Fibroblast of lung (primary cell): ENCODE results near the gene CPEB4. TPM values are rescaled to one million over a fixed set of nuclear protein-coding genes. Genes with fewer than 3 reads are reported as not detected.

Experiments
- DNase-seq, 2 donors: peaks; one replicate each; pipeline versions ENCODE4 v3.0.0 to v3.0.0-alpha.2; 2010; ENCODE audit warnings: low read depth in 2 of 2
- H2AFZ ChIP-seq: 2 replicates; pipeline ENCODE4 v1.5.1; 2012; ENCODE audit warnings: low read length, control low read depth, inconsistent platforms
- H3K27ac ChIP-seq: 2 replicates; pipeline ENCODE4 v1.5.1; 2011; ENCODE audit warnings: low read length, control low read depth; ENCODE audit not compliant: insufficient read depth
- H3K27me3 ChIP-seq: 2 replicates; pipeline ENCODE4 v1.5.1; 2011; ENCODE audit warnings: mild to moderate bottlenecking, low read length; ENCODE audit not compliant: control insufficient read depth, insufficient read depth
- H3K36me3 ChIP-seq: 2 replicates; pipeline ENCODE4 v1.5.1; 2011; ENCODE audit warnings: low read length; ENCODE audit not compliant: control insufficient read depth, insufficient read depth
- H3K4me1 ChIP-seq: 2 replicates; pipeline ENCODE4 v1.5.1; 2011; ENCODE audit warnings: low read length; ENCODE audit not compliant: control insufficient read depth, insufficient read depth; ENCODE audit errors: extremely low read depth
- H3K4me2 ChIP-seq: 2 replicates; pipeline ENCODE4 v1.5.1; 2011; ENCODE audit warnings: low read length, control low read depth; ENCODE audit not compliant: insufficient read depth; ENCODE audit errors: extremely low read depth
- H3K4me3 ChIP-seq, 4 experiments: fragments of 200-600 bp in 1 of 4; sonication (generic) in 1 of 4; replicated peaks in 1 of 4; 2 replicates each; pipeline ENCODE4 v1.5.1; 2011 to 2016; ENCODE audit warnings: low read length in 4 of 4, low read depth in 3 of 4, mild to moderate bottlenecking in 3 of 4, control low read depth in 2 of 4, inconsistent platforms in 1 of 4, mixed read lengths in 1 of 4; ENCODE audit not compliant: insufficient read depth in 1 of 4; ENCODE audit errors: control extremely low read depth in 1 of 4
- H3K79me2 ChIP-seq: 2 replicates; pipeline ENCODE4 v1.5.1; 2012; ENCODE audit warnings: mild to moderate bottlenecking, low read length, inconsistent platforms; ENCODE audit not compliant: control insufficient read depth, insufficient read depth
- H3K9ac ChIP-seq: 2 replicates; pipeline ENCODE4 v1.5.1; 2011; ENCODE audit warnings: mild to moderate bottlenecking, low read length, control low read depth; ENCODE audit not compliant: insufficient read depth
- H3K9me3 ChIP-seq: 2 replicates; pipeline ENCODE4 v1.5.1; 2012; ENCODE audit warnings: low read depth, low read length; ENCODE audit not compliant: control insufficient read depth, insufficient read depth
- H4K20me1 ChIP-seq: 2 replicates; pipeline ENCODE4 v1.5.1; 2011; ENCODE audit warnings: low read length; ENCODE audit not compliant: control insufficient read depth, insufficient read depth; ENCODE audit errors: extremely low read depth
- EZH2 ChIP-seq: IDR thresholded peaks from 2 replicates; pipeline ENCODE4 v1.5.1; 2012; ENCODE audit warnings: low read length, control low read depth, mild to moderate bottlenecking; ENCODE audit errors: missing control alignments
- polyA plus RNA-seq, 2 donors: library from polyadenylated mRNA; depleted of rRNA in 1 of 2; stranded (reverse) in 1 of 2; unstranded in 1 of 2; fragments of >200 nt; gene quantifications; 2 replicates each; pipeline ENCODE4 v1.2.1, GENCODE V29; 2011 to 2012; ENCODE audit warnings: missing spikeins in 1 of 2
- total RNA-seq: library from RNA; depleted of rRNA; stranded (reverse); fragments of >200 nt; gene quantifications from 2 replicates; pipeline ENCODE4 v1.2.1, GENCODE V29; 2014
- TF ChIP-seq, protein P1 (sequence below), 2 donors: IDR thresholded peaks in 1 of 2; conservative IDR thresholded peaks in 1 of 2; 1 replicate in 1 of 2; 2 replicates in 1 of 2; pipeline ENCODE4 v1.5.1; 2011 to 2012; ENCODE audit warnings: low read length in 2 of 2, control low read depth in 1 of 2, inconsistent platforms in 1 of 2, low read depth in 1 of 2, mild to moderate bottlenecking in 1 of 2

Gene CPEB4
- total and polyA plus RNA-seq, 2 donors (not counting 1 experiment from before 2014, with no cell fraction given) = 19.9 to 23.6 TPM

DNA sequence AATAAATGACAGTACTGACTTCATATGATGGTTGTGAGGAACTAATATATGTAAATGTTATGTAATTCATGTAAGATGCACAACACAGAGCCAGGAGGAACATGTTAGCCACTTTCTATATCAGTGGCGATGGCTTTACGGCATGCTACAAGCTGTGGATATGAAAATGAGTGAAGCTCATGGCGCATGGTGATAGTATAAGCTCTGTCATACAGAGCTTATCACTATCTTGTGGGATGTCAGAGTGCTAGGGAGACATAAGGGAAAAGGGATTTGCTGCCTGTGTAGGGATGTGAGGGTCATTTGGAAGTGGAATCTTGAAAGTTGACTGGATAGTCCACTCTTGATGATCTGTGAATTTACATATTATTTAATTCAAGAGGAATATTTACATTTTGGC, 13.6 kb downstream of the CPEB4 start:
- no peaks in the 10 kb centered on the region for H3K9me3 ChIP-seq
- H3K9ac ChIP-seq = no peak overlapping the region
- no peaks in the 10 kb centered on the region for H3K27me3 ChIP-seq
- no peak overlapping the region for H3K27ac ChIP-seq
- TF ChIP-seq, protein P1, sequence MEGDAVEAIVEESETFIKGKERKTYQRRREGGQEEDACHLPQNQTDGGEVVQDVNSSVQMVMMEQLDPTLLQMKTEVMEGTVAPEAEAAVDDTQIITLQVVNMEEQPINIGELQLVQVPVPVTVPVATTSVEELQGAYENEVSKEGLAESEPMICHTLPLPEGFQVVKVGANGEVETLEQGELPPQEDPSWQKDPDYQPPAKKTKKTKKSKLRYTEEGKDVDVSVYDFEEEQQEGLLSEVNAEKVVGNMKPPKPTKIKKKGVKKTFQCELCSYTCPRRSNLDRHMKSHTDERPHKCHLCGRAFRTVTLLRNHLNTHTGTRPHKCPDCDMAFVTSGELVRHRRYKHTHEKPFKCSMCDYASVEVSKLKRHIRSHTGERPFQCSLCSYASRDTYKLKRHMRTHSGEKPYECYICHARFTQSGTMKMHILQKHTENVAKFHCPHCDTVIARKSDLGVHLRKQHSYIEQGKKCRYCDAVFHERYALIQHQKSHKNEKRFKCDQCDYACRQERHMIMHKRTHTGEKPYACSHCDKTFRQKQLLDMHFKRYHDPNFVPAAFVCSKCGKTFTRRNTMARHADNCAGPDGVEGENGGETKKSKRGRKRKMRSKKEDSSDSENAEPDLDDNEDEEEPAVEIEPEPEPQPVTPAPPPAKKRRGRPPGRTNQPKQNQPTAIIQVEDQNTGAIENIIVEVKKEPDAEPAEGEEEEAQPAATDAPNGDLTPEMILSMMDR (conservative IDR thresholded peaks at IDR 0.05 in 1 of 2, IDR thresholded peaks at IDR 0.05 in 1 of 2; ENCODE audit: low read depth in 1 of 2, low read length in 2 of 2) = no peak
- TF ChIP-seq EZH2 = no peak
- H2AFZ ChIP-seq = no peak overlapping the region
- H3K4me2 ChIP-seq = no peak overlapping the region
- peaks cover 8% of the 10 kb centered on the region for H3K79me2 ChIP-seq
- no peaks in the 10 kb centered on the region for H3K36me3 ChIP-seq
- no peak overlapping the region for H3K4me3 ChIP-seq
- no peaks in the 10 kb centered on the region for H3K4me1 ChIP-seq
- H4K20me1 ChIP-seq = no peaks in the 10 kb centered on the region
- no peak for DNase-seq

DNA sequence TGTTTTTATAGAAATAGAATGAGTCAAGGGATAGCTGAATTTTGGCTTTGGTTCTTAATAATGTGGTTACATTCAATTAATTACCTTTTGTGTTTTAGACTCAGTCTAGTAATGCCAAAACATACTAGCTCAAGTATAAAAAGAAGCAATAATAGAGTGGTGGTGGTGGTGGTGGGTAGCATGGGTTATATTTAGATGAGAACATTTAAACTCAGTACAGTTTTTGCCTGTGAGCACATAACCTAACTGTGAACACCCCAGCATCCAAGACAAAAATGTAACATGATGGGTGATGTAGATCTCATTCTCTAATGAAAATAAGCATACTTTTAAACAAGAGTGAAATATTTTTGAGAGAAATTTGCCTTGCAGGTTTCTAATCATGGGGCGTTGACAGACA, 14.2 kb downstream of the CPEB4 start:
- Histone ChIP-seq H3K27me3 (no peaks in the 10 kb centered on the region), H3K9me3 (no peaks in the 10 kb centered on the region), H3K36me3 (no peaks in the 10 kb centered on the region), H3K9ac (no peak overlapping the region), H3K4me1 (no peaks in the 10 kb centered on the region), H3K79me2 (peaks cover 8% of the 10 kb centered on the region), H3K27ac (no peak overlapping the region), H4K20me1 (no peaks in the 10 kb centered on the region), H3K4me2 (no peak overlapping the region), H3K4me3 (no peak overlapping the region), H2AFZ (no peak overlapping the region)
- TF ChIP-seq, protein P1 (conservative IDR thresholded peaks at IDR 0.05 in 1 of 2, IDR thresholded peaks at IDR 0.05 in 1 of 2; ENCODE audit: low read depth in 1 of 2, low read length in 2 of 2) = no peak
- TF ChIP-seq EZH2 = no peak
- DNase-seq = no peak

- Histone ChIP-seq H3K36me3 (no peaks in the 10 kb centered on the region), H3K9ac (no peak overlapping the region), H3K4me2 (no peak overlapping the region), H2AFZ (no peak overlapping the region), H3K4me1 (no peaks in the 10 kb centered on the region), H3K9me3 (no peaks in the 10 kb centered on the region), H3K79me2 (peaks cover 7% of the 10 kb centered on the region), H3K27me3 (no peaks in the 10 kb centered on the region), H3K27ac (no peak overlapping the region), H3K4me3 (no peak overlapping the region), H4K20me1 (no peaks in the 10 kb centered on the region)
- TF ChIP-seq, protein P1 (conservative IDR thresholded peaks at IDR 0.05 in 1 of 2, IDR thresholded peaks at IDR 0.05 in 1 of 2; ENCODE audit: low read depth in 1 of 2, low read length in 2 of 2) = no peak
- no peak for TF ChIP-seq EZH2
- DNase-seq = no peak
Observed at GRCh38 chr5:173902743-173903142, 14.6 kb downstream of the CPEB4 start.
